ENCODE data around the gene ALG14.
"Not testable (repeated sequence)": the region's sequence is repeated elsewhere in the genome, so short reads cannot be mapped to it uniquely, and the experiment has no call there.

Gene ALG14

DNA sequence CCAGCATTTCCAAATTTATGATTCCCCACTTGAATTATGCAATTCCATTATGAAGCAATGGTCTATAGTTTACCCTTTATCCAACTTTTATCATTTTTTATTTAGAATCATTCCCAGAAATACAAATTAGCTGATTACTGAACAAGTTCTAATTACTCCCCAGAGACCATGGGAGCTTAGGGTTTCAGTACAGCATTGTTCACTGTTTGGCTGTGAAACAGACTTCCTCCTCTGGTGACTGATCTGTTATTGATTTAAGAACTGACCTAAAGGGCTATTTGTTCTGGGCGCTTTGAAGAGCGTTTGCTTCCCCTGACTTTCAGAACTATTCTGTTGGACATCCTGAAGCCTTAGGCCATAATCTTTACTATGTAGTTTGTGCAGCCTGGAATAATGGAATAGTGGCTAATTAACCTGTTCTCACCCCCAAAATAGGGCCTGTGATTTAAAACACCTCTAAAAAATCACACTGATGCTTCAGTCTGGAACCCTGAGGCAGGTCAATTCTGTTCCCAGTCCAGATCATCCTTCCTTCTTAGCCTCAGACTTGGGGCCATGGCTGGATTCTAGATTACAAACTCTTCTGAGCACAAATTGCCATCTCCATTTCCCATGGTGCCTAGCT lies 58.7 kb downstream of the ALG14 start:
- DNase-seq (ENCODE audit: extremely low read depth in 1 of 2, low read depth in 1 of 2), result no peak

DNA sequence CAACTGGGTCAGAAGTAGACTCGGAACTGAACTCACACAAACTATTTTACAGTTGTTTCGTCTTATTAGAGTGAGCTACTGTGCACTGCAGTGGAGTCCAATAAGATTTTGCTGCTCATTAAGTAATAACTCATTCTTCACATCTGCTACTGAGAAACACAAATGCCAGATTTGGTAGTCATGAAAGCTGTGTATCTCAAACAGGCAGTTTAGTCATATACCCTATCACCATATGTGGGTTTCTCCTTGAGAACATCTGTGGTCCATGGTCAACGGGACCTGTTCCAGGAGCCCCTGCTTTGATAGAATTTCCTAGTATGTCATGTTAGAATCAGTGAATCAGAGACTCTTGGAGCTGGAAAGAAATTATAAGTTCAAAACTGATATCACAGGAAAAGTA lies 60.4 kb downstream of the ALG14 start:
- DNase-seq (ENCODE audit: extremely low read depth in 1 of 2, low read depth in 1 of 2), result no peak

DNA sequence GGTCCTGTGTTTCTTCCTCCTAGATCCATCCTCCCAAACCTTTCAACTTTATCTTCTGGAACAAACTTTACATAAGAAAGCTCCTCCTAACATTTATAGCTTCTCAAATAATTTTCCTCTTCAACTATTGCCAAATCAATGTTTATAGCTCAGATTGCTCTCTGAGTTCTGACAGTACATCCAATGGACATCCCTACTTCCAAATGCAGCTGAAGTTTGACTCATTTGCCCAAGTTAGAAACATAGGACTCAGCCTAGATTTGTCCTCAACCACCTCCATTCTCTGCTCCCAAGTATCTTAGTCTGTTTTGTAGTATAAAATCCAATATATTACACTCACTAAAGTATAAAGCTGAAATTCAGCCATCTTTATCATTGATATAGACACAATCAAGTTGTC lies 62.6 kb downstream of the ALG14 start:
- DNase-seq (ENCODE audit: extremely low read depth in 1 of 2, low read depth in 1 of 2), result no peak

- no peak for DNase-seq (ENCODE audit: extremely low read depth in 1 of 2, low read depth in 1 of 2)
Observed at GRCh38 chr1:95007687-95008086, 65.1 kb downstream of the ALG14 start.

GRCh38 chr1:95006681-95007080 lies 66.1 kb downstream of the ALG14 start:
- DNase-seq (ENCODE audit: extremely low read depth in 1 of 2, low read depth in 1 of 2), result no peak

GRCh38 chr1:95005584-95005983 lies 67.2 kb downstream of the ALG14 start:
- DNase-seq (ENCODE audit: extremely low read depth in 1 of 2, low read depth in 1 of 2), result no peak

- no peak for DNase-seq (ENCODE audit: extremely low read depth in 1 of 2, low read depth in 1 of 2)
Observed at GRCh38 chr1:95004013-95004412, 68.7 kb downstream of the ALG14 start.

DNA sequence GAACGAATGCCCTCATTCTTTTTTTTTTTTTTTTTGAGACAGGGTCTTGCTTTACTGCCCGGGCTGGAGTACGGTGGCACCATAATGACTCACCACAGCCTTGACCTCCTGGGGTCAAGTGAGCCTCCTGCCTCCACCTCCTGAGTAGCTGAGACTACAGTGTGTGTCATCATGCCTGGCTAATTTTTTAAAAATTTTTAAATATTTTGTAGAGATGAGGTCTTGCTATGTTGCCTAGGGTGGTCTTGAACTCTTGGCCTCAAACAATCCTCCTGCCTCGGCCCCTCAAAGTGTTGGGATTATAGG lies 69.4 kb downstream of the ALG14 start:
- DNase-seq (ENCODE audit: extremely low read depth in 1 of 2, low read depth in 1 of 2), result no peak

- DNase-seq (ENCODE audit: extremely low read depth in 1 of 2, low read depth in 1 of 2), result no peak
Observed at GRCh38 chr1:95002540-95003432, 70.0 kb downstream of the ALG14 start.

- DNase-seq (ENCODE audit: extremely low read depth in 1 of 2, low read depth in 1 of 2), result no peak
Observed at GRCh38 chr1:95002164-95002539, 70.6 kb downstream of the ALG14 start.

DNA sequence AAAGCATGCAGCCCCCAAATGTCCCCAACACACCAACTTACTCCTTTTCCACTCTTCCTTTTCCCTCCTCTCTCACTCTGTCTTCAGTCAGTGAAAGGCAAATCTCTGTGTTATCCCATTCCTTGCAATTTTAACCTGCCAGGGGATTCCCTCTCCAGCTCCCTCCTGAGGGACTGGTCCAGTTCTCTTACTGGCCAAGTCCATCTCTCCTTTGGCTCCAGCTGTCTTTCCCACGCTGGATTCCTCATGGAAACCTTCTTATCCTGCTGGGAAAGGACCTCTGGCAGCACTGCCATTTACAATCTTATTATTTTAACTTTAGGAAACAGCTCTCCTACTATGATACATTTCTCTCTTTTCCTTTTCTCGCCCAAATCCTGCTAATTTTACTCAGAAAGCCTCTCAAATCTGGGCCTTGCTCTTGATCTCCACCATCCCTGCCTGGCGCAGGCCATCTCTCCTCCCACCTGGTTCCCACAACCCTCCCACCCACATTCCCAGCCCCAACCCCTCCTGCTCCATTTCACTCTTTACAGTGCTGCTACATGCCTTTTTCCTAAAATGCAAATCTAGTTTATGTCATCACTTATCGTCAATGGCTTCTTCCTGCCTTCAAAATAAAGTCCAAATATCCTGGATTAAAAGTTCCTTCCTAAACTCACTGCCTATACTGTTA lies 73.2 kb downstream of the ALG14 start:
- no peak for DNase-seq (ENCODE audit: extremely low read depth in 1 of 2, low read depth in 1 of 2)

DNA sequence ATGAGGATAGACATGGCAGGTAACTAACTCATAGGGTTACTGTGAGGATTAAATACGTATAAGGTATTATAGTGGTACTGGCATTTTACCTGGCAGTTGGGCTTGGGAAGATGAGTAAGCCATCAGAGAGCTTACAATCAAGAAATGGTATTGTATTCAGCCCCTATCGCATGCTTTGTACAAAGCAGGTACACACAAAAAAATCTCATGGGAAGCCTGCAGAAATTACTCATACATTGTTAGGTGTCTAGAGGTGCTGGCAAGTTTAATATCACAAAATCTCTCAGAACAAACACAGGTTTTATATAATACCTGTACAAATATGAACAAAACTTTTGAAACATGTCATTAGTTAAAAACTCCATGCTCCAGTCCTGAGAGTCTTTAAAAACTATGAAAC lies 74.0 kb downstream of the ALG14 start:
- DNase-seq (ENCODE audit: extremely low read depth in 1 of 2, low read depth in 1 of 2), result no peak

- no peak for DNase-seq (ENCODE audit: extremely low read depth in 1 of 2, low read depth in 1 of 2)
Observed at GRCh38 chr1:94998114-94998513, 74.6 kb downstream of the ALG14 start.

- not testable (repeated sequence) for DNase-seq (ENCODE audit: extremely low read depth in 1 of 2, low read depth in 1 of 2)
Observed at GRCh38 chr1:94995536-94995935, 77.2 kb downstream of the ALG14 start.

DNA sequence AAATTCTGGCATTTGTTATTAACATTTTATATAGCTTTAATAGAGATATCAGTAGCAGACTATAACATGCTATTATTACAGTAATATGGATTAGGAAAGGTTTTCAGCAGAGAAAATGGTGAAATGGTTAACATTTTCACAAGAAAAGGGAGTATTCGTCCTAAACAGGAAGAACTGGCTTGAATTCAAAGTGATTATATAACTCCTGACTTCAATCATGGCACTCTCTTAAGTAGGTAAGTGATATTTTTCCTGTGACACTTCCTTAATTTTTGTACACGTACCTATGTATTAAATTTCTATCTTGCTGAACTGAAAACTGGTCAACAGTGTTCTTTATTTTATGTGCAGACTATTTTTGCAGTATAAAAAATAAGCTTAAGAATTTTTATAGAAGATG lies 77.9 kb downstream of the ALG14 start:
- no peak for DNase-seq (ENCODE audit: extremely low read depth in 1 of 2, low read depth in 1 of 2)

- no peak for DNase-seq (ENCODE audit: extremely low read depth in 1 of 2, low read depth in 1 of 2)
Observed at GRCh38 chr1:94993931-94994645, 78.7 kb downstream of the ALG14 start.

GRCh38 chr1:94992863-94993563 lies 79.7 kb downstream of the ALG14 start:
- no peak for DNase-seq (ENCODE audit: extremely low read depth in 1 of 2, low read depth in 1 of 2)

- DNase-seq (ENCODE audit: extremely low read depth in 1 of 2, low read depth in 1 of 2), result no peak
Observed at GRCh38 chr1:94992161-94992560, 80.6 kb downstream of the ALG14 start.

DNA sequence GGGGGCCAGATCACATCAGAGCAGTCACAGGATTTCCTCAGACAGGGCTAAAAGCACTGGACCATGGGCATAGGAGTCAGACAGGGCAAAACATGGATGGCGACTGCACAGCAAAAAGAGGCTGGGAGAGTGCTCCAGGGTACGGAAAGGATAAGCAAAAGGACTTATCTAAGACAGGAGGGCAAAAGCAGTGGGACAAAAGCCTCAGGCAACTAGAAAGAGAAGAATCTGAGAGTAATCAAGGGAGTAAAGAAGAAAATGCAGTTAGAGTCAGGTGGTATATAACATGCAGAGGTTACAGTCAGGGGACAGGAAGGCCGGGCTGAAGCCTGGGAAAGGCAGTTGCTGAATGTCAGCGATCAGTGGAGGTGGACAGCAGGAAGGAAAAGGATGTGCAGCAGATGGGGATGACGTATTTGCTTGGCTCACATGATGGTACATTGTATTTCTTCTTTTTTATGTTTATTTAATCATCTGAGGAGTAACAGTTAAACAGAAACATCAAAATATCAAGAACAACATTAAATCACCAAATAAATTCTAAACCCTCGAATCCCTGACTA lies 82.8 kb downstream of the ALG14 start:
- no peak for DNase-seq (ENCODE audit: extremely low read depth in 1 of 2, low read depth in 1 of 2)

GRCh38 chr1:94989398-94989797 lies 83.4 kb downstream of the ALG14 start:
- no peak for DNase-seq (ENCODE audit: extremely low read depth in 1 of 2, low read depth in 1 of 2)

DNA sequence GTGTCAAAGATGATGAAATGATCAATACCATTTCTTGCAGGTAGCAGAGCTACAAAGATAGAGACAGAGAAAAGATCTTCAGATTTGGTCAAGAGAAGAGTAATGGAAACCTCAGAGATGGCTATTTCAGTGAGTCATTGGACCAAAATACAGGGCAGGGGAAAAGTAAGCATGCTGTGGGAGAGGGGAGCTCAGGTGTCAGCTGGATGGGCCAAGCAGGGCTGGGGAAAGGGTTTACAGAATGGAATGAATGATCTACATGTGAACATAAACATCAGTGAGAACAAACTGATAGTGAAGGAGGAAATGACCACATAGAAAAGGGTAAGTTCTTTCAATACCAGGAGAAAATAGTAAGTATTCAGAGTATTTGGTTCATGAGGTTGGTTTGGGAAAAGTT lies 84.4 kb downstream of the ALG14 start:
- no peak for DNase-seq (ENCODE audit: extremely low read depth in 1 of 2, low read depth in 1 of 2)

All from activated CD8-positive, alpha-beta memory T cell treated with anti-CD3 and anti-CD28 coated beads for 1 hour (primary cell).